OCI-LY7 (cell line): ENCODE measurements around the gene PDS5A. TPM values are rescaled to one million over a fixed set of nuclear protein-coding genes. Genes with fewer than 3 reads are reported as not detected.

Experiments used
- BruUV-seq: library from RNA; stranded (reverse); fragments of 400-500 nt; replicated peaks from 2 replicates; lab custom pipeline; 2021; lab: Mats Ljungman, UMichigan
- CTCF ChIA-PET: fragments of 300-600 bp; sonication (Branson Sonifier 250); formaldehyde crosslinking; loops from one replicate; lab custom pipeline; 2022; ENCODE audit warnings: antibody characterized with exemption; ENCODE audit not compliant: unreplicated experiment; lab: Charles Lee
- POLR2A ChIA-PET: fragments of 300-600 bp; sonication (Branson Sonifier 250); formaldehyde crosslinking; loops from one replicate; lab custom pipeline; 2022; ENCODE audit warnings: antibody characterized with exemption; lab: Charles Lee
- DNase-seq: peaks from one replicate; pipeline ENCODE4 v3.0.0-alpha.2; 2015; ENCODE audit warnings: low spot score
- H2AFZ ChIP-seq: fragments of 200-600 bp; sonication (generic), shearing (Covaris generic); 2 replicates; pipeline ENCODE4 v1.6.1; 2014; ENCODE audit warnings: mild to moderate bottlenecking, antibody characterized with exemption, low read length, moderate library complexity
- H3K27ac ChIP-seq: fragments of 200-600 bp; sonication (generic); 2 replicates; pipeline ENCODE4 v1.5.1; 2014; ENCODE audit warnings: mixed run types, low read depth, mild to moderate bottlenecking, moderate library complexity, low read length, inconsistent platforms; ENCODE audit not compliant: poor library complexity, severe bottlenecking
- H3K36me3 ChIP-seq: fragments of 200-600 bp; sonication (generic); 2 replicates; pipeline ENCODE4 v1.6.1; 2014; ENCODE audit warnings: mild to moderate bottlenecking, antibody characterized with exemption, low read length, moderate library complexity, mixed read lengths; ENCODE audit not compliant: insufficient read depth
- H3K4me1 ChIP-seq: fragments of 200-600 bp; sonication (generic); 2 replicates; pipeline ENCODE4 v1.5.1; 2014; ENCODE audit warnings: mild to moderate bottlenecking, low read length; ENCODE audit not compliant: insufficient read depth, poor library complexity, severe bottlenecking
- H3K4me2 ChIP-seq: fragments of 200-600 bp; sonication (generic); 2 replicates; pipeline ENCODE4 v1.6.1; 2014; ENCODE audit warnings: mild to moderate bottlenecking, low read length
- H3K4me3 ChIP-seq: fragments of 200-600 bp; sonication (generic); 2 replicates; pipeline ENCODE4 v1.5.1; 2014; ENCODE audit warnings: mild to moderate bottlenecking, low read depth, low read length; ENCODE audit not compliant: poor library complexity, severe bottlenecking
- H3K79me2 ChIP-seq: fragments of 200-600 bp; sonication (generic); 2 replicates; pipeline ENCODE4 v1.6.1; 2016; ENCODE audit warnings: low read depth, mild to moderate bottlenecking, low read length, moderate library complexity, mixed read lengths; ENCODE audit not compliant: insufficient read depth
- H3K9me2 ChIP-seq: fragments of 200-600 bp; sonication (generic); 2 replicates; pipeline ENCODE4 v1.6.1; 2016; ENCODE audit warnings: mild to moderate bottlenecking, low read length, mixed read lengths; ENCODE audit not compliant: insufficient read depth
- H3K9me3 ChIP-seq: fragments of 200-600 bp; sonication (generic); 2 replicates; pipeline ENCODE4 v1.6.1; 2014; ENCODE audit warnings: mild to moderate bottlenecking, mixed run types, low read length, mixed read lengths
- H4K20me1 ChIP-seq: fragments of 200-600 bp; sonication (generic); 2 replicates; pipeline ENCODE4 v1.6.1; 2014; ENCODE audit warnings: mild to moderate bottlenecking, antibody characterized with exemption, low read length, moderate library complexity, mixed read lengths; ENCODE audit not compliant: insufficient read depth
- EZH2phosphoT487 ChIP-seq: fragments of 200-600 bp; sonication (generic); IDR thresholded peaks from 2 replicates; pipeline ENCODE4 v1.6.1; 2018; ENCODE audit warnings: low read depth, borderline replicate concordance, mild to moderate bottlenecking, mixed run types, antibody characterized with exemption, low read length, moderate library complexity, mixed read lengths
- intact Hi-C: fragments of 100-400 bp; cut with micrococcal nuclease; formaldehyde crosslinking; loops from one replicate; pipeline ENCODE4 v1.10.0; 2022; ENCODE audit not compliant: unreplicated experiment
- total RNA-seq, 2 experiments: library from RNA; depleted of rRNA in 1 of 2; stranded (reverse); fragments of >200 nt in 1 of 2; shearing (Covaris generic) in 1 of 2; gene quantifications; 2 replicates each; pipeline ENCODE4 v1.2.3, GENCODE V29; 2014 to 2022
- TF ChIP-seq, protein P1 (sequence below): fragments of 200-600 bp; sonication (generic); conservative IDR thresholded peaks from 2 replicates; pipeline ENCODE4 v1.5.1; 2014; ENCODE audit warnings: mild to moderate bottlenecking, antibody characterized with exemption, low read length, moderate library complexity, mixed read lengths

The PDS5A gene
- total RNA-seq, 2 experiments from 2014 or later, result 69.5 to 114 TPM

DNA sequence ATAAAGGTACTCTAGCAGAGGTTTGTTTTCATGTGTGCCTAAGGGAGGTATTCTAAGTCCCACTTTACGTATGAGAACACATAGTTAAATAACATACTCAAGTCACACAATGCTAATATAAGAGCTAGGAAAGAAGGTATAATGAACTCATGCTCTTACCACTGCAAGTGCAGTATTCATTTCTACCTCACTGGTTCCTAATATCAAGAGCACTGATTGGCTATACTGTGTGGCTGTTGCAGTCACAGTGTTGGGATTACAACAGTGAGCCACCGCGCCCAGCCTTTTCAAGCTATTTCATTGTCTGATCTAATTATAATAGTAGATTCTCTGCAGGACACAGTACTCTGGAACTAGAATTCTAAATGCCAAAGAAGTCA is 84.0 kb downstream of the PDS5A start:
- Histone ChIP-seq H4K20me1 (no peaks in the 10 kb centered on the region), H3K27ac (no peak overlapping the region), H3K36me3 (peaks cover 91% of the 10 kb centered on the region), H3K4me1 (no peaks in the 10 kb centered on the region), H3K9me3 (no peaks in the 10 kb centered on the region), H3K4me2 (no peak overlapping the region), H2AFZ (no peak overlapping the region), H3K9me2 (no peaks in the 10 kb centered on the region), H3K4me3 (no peak overlapping the region), H3K79me2 (no peaks in the 10 kb centered on the region)
- no peak for DNase-seq
- POLR2A ChIA-PET, result interaction anchor here (0.7 kb wide), 1 partner anchor 133 kb away, joined by 3 read pairs; no protein-coding TSS in a partner anchor
- BruUV-seq, result no TSS peak
- CTCF ChIA-PET, result no interaction called here
- TF ChIP-seq EZH2phosphoT487, result no peak
- TF ChIP-seq, protein P1, sequence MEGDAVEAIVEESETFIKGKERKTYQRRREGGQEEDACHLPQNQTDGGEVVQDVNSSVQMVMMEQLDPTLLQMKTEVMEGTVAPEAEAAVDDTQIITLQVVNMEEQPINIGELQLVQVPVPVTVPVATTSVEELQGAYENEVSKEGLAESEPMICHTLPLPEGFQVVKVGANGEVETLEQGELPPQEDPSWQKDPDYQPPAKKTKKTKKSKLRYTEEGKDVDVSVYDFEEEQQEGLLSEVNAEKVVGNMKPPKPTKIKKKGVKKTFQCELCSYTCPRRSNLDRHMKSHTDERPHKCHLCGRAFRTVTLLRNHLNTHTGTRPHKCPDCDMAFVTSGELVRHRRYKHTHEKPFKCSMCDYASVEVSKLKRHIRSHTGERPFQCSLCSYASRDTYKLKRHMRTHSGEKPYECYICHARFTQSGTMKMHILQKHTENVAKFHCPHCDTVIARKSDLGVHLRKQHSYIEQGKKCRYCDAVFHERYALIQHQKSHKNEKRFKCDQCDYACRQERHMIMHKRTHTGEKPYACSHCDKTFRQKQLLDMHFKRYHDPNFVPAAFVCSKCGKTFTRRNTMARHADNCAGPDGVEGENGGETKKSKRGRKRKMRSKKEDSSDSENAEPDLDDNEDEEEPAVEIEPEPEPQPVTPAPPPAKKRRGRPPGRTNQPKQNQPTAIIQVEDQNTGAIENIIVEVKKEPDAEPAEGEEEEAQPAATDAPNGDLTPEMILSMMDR, result no peak
- intact Hi-C loops, result no loop called here

DNA sequence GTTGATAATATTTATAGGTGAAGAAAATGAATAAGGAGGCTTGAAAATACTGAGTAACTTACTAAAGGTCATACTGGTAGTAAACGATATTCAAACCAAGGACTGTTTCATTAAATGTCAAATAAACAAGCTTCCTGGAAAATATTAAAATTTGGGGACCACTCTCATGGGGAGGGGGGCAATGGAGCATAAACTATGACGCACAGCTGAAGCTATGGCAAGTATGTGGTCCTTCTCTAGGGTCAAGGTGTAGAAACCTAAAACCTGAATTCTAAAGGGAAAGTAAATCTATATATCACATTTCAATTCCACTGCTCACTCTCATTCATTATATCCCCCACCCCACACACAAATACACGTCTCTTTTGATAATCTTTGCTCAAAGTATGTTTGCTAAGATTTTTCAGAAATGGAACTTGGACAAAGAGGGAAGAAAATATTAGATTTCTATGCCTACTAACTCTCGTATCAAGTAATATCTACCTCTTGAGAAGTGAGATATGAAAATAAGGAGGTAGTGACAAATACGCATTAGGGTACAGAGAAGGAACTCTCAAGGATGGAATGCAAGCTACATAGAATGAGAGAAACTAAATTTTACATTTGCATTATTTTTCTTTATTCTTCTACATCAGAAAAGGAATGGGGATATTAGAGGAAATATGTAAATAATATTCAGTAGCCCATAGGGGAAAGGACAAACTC is 84.6 kb downstream of the PDS5A start:
- Histone ChIP-seq H2AFZ (no peak overlapping the region), H4K20me1 (no peaks in the 10 kb centered on the region), H3K4me2 (no peak overlapping the region), H3K79me2 (no peaks in the 10 kb centered on the region), H3K9me3 (no peaks in the 10 kb centered on the region), H3K36me3 (peaks cover 91% of the 10 kb centered on the region), H3K27ac (no peak overlapping the region), H3K9me2 (no peaks in the 10 kb centered on the region), H3K4me3 (no peak overlapping the region), H3K4me1 (no peaks in the 10 kb centered on the region)
- ChIA-PET CTCF (no interaction called here), POLR2A (interaction anchor here (0.7 kb wide), 1 partner anchor 132 kb away, joined by 3 read pairs; no protein-coding TSS in a partner anchor)
- intact Hi-C loops, result no loop called here
- no peak for DNase-seq
- BruUV-seq, result TSS peak; percentile 7
- TF ChIP-seq, protein P1, result no peak
- TF ChIP-seq EZH2phosphoT487, result no peak

DNA sequence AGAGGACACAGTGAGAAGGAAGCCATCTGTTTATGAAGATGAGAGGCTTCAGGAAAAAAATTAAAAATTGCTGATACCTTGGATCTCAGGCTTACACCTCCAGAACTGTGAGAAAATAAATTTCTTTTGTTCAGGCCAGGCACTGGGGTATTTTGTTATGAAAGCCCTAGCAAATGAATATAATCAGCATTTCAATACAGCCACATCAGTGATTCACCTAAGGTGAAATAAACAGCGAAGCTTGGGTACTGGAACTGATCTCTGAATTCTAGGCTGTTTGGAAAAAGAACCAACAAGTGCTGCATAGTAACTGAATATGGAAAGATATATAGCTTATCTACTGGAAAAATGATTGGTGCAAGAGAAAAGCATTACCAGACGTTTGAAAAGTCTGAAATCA is 88.5 kb downstream of the PDS5A start:
- Histone ChIP-seq H3K9me3 (0 out of 2 replicates have a peak, but pooled peaks cover 7% of the 10 kb centered on the region), H3K36me3 (peaks cover 91% of the 10 kb centered on the region), H4K20me1 (no peaks in the 10 kb centered on the region), H2AFZ (no peak overlapping the region), H3K27ac (no peak overlapping the region), H3K79me2 (no peaks in the 10 kb centered on the region), H3K4me3 (no peak overlapping the region), H3K4me2 (no peak overlapping the region), H3K4me1 (no peaks in the 10 kb centered on the region), H3K9me2 (no peaks in the 10 kb centered on the region)
- ChIA-PET POLR2A (interaction anchor here (0.6 kb wide), 2 partner anchors 24 to 226 kb away, joined by 3 to 5 read pairs; no protein-coding TSS in a partner anchor), CTCF (no interaction called here)
- intact Hi-C loops, result no loop called here
- no peak for DNase-seq
- TF ChIP-seq, protein P1, result no peak
- no peak for TF ChIP-seq EZH2phosphoT487
- BruUV-seq, result no TSS peak
